DND-41 (cell line): Measurements from ENCODE around the gene TMCO4.

ENCODE experiments used
- ATAC-seq: fragments of 200-7000 bp; cut with Tn5 transposase; 3 replicates; pipeline ENCODE4 v1.9.1; 2021; ENCODE audit warnings: low read depth; ENCODE audit not compliant: insufficient read depth
- DNase-seq: peaks from one replicate; pipeline ENCODE4 v3.0.0-alpha.2; 2020
- H2AFZ ChIP-seq: 2 replicates; pipeline ENCODE4 v1.6.0; 2012; ENCODE audit warnings: low read depth, low read length
- H3K27ac ChIP-seq: 2 replicates; pipeline ENCODE4 v1.5.1; 2012; ENCODE audit warnings: low read length, inconsistent platforms
- H3K27me3 ChIP-seq: fragments of 200-600 bp; sonication (generic); 2 replicates; pipeline ENCODE4 v1.6.0; 2012; ENCODE audit warnings: low read length, mild to moderate bottlenecking, inconsistent platforms; ENCODE audit not compliant: insufficient read depth, poor library complexity
- H3K36me3 ChIP-seq: 2 replicates; pipeline ENCODE4 v1.5.1; 2012; ENCODE audit warnings: low read length, inconsistent platforms; ENCODE audit not compliant: insufficient read depth
- H3K4me1 ChIP-seq: 2 replicates; pipeline ENCODE4 v1.5.1; 2012; ENCODE audit warnings: mild to moderate bottlenecking, low read length; ENCODE audit not compliant: insufficient read depth
- H3K4me2 ChIP-seq: 2 replicates; pipeline ENCODE4 v1.6.0; 2012; ENCODE audit warnings: mild to moderate bottlenecking, moderate library complexity, low read length, inconsistent platforms; ENCODE audit not compliant: insufficient read depth
- H3K4me3 ChIP-seq, 2 experiments: fragments of 200-600 bp in 1 of 2; shearing (Covaris generic) in 1 of 2; 2 replicates each; pipeline ENCODE4 v1.5.1; 2012 to 2016; ENCODE audit warnings: inconsistent platforms in 2 of 2, low read length in 2 of 2, mild to moderate bottlenecking in 2 of 2, low read depth in 1 of 2, moderate library complexity in 1 of 2
- H3K79me2 ChIP-seq: 2 replicates; pipeline ENCODE4 v1.6.0; 2012; ENCODE audit warnings: low read length, inconsistent platforms; ENCODE audit not compliant: insufficient read depth
- H3K9ac ChIP-seq: 2 replicates; pipeline ENCODE4 v1.6.0; 2012; ENCODE audit warnings: low read depth, mild to moderate bottlenecking, inconsistent platforms, low read length, moderate library complexity
- H3K9me3 ChIP-seq: 2 replicates; pipeline ENCODE4 v1.5.1; 2012; ENCODE audit warnings: low read length, moderate library complexity, mild to moderate bottlenecking, inconsistent platforms; ENCODE audit not compliant: insufficient read depth, severe bottlenecking
- H4K20me1 ChIP-seq: 2 replicates; pipeline ENCODE4 v1.6.0; 2012; ENCODE audit warnings: low read length; ENCODE audit not compliant: insufficient read depth
- CTCF ChIP-seq: IDR thresholded peaks from 2 replicates; pipeline ENCODE4 v1.5.1; 2012; ENCODE audit warnings: borderline replicate concordance, low read length, moderate library complexity, mild to moderate bottlenecking; ENCODE audit not compliant: poor library complexity, severe bottlenecking; ENCODE audit errors: extremely low read depth
- EZH2 ChIP-seq: IDR thresholded peaks from 3 replicates; pipeline ENCODE4 v1.6.1; 2012; ENCODE audit warnings: borderline replicate concordance, low read depth, mild to moderate bottlenecking, moderate library complexity, low read length, inconsistent platforms; ENCODE audit not compliant: severe bottlenecking

TMCO4 gene

GRCh38 chr1:19688041-19688842, 111.5 kb downstream of the TMCO4 start:
- Histone ChIP-seq H3K27me3 (no peaks in the 10 kb centered on the region), H3K9ac (no peak overlapping the region), H3K36me3 (no peaks in the 10 kb centered on the region), H3K4me2 (no peak overlapping the region), H3K9me3 (peaks cover 14% of the 10 kb centered on the region), H3K79me2 (no peaks in the 10 kb centered on the region), H2AFZ (no peak overlapping the region), H3K4me3 (no peak overlapping the region), H4K20me1 (0 out of 2 replicates have a peak, but pooled peaks cover 3% of the 10 kb centered on the region), H3K27ac (no peak overlapping the region), H3K4me1 (no peaks in the 10 kb centered on the region)
- TF ChIP-seq EZH2 (no peak), CTCF (no peak)
- DNase-seq (no peak), ATAC-seq (no peak)

- H3K4me2 ChIP-seq = no peak overlapping the region
- no peaks in the 10 kb centered on the region for H3K4me1 ChIP-seq
- H3K4me3 ChIP-seq = no peak overlapping the region
- H4K20me1 ChIP-seq = 0 out of 2 replicates have a peak, but pooled peaks cover 3% of the 10 kb centered on the region
- no peak overlapping the region for H3K9ac ChIP-seq
- H3K9me3 ChIP-seq = peaks cover 14% of the 10 kb centered on the region
- TF ChIP-seq CTCF (no peak), EZH2 (no peak)
- no peak overlapping the region for H3K27ac ChIP-seq
- no peaks in the 10 kb centered on the region for H3K79me2 ChIP-seq
- ATAC-seq (no peak), DNase-seq (no peak)
- H3K27me3 ChIP-seq = no peaks in the 10 kb centered on the region
- H3K36me3 ChIP-seq = no peaks in the 10 kb centered on the region
- no peak overlapping the region for H2AFZ ChIP-seq
Observed at GRCh38 chr1:19687414-19687813, 112.3 kb downstream of the TMCO4 start.

- H3K4me3 ChIP-seq = no peak overlapping the region
- ATAC-seq = no peak
- H3K27ac ChIP-seq = no peak overlapping the region
- 0 out of 2 replicates have a peak, but pooled peaks cover 3% of the 10 kb centered on the region for H4K20me1 ChIP-seq
- no peak overlapping the region for H3K9ac ChIP-seq
- no peaks in the 10 kb centered on the region for H3K27me3 ChIP-seq
- H3K36me3 ChIP-seq = no peaks in the 10 kb centered on the region
- H3K9me3 ChIP-seq = peaks cover 14% of the 10 kb centered on the region
- no peak overlapping the region for H3K4me2 ChIP-seq
- no peaks in the 10 kb centered on the region for H3K79me2 ChIP-seq
- no peak overlapping the region for H2AFZ ChIP-seq
- no peaks in the 10 kb centered on the region for H3K4me1 ChIP-seq
- TF ChIP-seq CTCF = no peak
- TF ChIP-seq EZH2 = no peak
- no peak for DNase-seq
Observed at GRCh38 chr1:19685994-19686393, 113.7 kb downstream of the TMCO4 start.
